ENCODE measurements around the gene RTKN2.
"Not testable (repeated sequence)": the region's sequence is repeated elsewhere in the genome, so short reads cannot be mapped to it uniquely, and the experiment has no call there.

Gene RTKN2

DNA sequence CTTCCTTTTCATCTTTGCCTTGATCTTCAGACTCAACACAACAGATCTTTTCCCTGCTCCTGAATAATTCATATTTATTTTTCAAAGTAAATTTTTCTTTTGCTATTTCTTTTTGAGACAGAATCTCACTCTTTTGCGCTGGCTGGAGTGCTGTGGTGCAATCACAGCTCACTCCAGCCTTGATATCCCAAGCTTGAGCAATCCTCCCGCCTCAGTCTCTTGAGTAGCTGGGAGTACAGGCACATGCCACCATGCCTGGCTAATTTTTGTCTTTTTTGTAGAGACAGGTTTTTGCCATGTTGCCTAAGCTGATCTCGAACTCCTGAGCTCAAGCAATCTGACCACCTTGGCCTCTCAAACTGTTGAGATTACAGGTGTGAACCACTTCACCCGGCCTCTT, 9.2 kb downstream of the RTKN2 start:
- DNase-seq: no peak

- no peak for DNase-seq
Observed at GRCh38 chr10:62258926-62259325, 9.7 kb downstream of the RTKN2 start.

DNA sequence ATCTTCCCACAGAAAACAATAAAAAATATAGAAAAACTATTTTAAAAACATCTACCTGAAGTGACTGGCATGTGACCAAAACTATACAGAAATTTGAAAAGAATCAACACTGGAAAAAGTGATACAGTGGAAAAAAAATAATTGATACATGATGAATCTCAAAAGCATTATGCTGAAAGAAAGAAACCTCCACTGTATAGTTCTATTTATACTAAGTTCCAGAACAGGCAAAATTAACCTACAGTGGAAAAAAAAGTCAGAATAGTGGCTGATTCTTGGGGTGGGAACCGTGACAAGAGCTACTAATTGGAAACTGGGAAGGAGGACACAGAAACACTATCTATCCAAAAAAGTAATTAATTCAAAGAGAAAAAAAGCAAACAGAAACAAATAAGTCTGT, 14.9 kb downstream of the RTKN2 start:
- no peak for DNase-seq

DNA sequence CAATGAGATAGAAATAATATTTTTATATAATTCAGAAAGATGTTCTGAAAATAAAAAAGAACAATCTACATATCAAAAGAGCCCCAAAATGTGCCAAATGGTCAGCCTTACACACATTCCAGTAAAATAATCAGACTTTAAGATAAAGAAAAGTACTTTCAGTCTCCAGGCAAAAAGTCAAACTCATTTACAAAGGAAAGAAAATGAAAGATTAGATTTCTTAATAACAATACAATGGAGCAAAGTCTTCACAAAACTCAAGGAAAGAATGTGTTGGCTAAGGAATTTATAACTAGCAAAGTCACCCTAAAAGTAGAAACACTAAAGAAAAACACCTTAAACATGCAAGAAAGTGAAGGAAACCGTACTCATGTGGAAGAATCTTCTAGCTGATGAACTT, 16.6 kb downstream of the RTKN2 start:
- no peak for DNase-seq

- no peak for DNase-seq
Observed at GRCh38 chr10:62250594-62251198, 17.9 kb downstream of the RTKN2 start.

- DNase-seq: no peak
Observed at GRCh38 chr10:62249957-62250356, 18.7 kb downstream of the RTKN2 start.

GRCh38 chr10:62248465-62248864, 20.2 kb downstream of the RTKN2 start:
- DNase-seq: no peak

DNA sequence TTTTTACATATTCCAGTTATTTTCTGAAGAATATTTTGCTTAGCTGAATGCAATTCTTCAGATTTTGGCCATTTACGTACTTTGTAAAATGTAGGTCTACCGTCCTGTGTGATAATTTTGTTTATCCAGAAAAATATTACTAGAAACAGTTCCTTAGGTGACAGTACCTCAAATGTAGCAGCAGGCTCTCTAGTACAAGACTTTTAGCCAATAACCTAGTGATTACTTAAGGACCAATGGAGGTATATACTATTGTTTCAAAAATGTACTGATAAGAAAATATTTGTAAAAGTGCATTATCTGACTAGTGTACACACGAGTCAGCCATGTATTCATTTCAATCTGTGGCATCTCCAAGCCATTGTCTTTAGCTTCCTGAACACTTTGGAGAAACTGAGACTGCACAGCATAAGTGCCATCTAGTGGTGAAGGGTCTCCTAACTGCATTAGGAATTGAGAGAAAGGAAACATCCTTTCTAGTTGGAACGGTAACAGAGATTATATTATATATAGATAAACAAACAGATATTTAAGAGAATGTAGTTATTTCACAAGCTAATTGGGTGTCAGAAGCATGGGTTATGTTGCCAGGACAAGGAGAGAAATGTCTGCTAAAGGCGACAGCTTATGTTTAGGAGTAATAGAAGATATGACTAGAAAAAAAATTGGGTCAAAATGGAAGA, 23.7 kb downstream of the RTKN2 start:
- peak; percentile 78 for DNase-seq

DNA sequence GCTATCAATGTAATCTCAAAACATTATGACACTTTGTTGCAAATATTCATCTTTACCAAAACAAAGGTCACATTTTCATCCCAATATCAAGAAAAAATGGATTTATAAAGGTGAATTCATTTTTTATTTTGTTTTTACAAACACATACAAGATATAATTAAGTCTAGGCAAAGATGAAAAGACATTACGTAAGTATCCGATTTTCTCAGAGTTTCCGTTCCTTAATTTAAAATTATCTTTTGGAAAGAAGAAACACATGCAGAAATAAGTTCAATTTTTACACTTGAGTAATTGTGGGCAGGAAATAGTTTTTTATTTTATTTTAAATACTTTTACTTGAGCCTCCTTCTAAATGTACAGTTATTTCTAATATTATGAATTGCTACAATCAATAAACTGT, 24.6 kb downstream of the RTKN2 start:
- no peak for DNase-seq

DNA sequence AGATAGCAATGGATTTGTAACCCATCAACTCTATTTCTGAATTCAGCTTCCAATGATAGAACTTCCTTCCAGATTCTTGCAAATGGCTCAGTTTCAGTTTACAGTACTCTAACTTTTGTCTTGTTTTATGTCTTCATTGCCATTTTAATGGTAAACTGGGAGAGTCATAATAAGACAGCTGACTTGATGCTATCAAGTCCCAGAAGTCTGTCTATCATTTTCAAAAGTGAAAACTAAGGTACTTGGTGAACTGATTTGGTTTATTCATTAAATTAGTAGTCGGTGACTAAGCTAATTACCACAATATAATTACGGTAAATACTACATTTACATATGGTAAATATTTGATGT, 25.0 kb downstream of the RTKN2 start:
- peak; percentile 19 for DNase-seq

DNA sequence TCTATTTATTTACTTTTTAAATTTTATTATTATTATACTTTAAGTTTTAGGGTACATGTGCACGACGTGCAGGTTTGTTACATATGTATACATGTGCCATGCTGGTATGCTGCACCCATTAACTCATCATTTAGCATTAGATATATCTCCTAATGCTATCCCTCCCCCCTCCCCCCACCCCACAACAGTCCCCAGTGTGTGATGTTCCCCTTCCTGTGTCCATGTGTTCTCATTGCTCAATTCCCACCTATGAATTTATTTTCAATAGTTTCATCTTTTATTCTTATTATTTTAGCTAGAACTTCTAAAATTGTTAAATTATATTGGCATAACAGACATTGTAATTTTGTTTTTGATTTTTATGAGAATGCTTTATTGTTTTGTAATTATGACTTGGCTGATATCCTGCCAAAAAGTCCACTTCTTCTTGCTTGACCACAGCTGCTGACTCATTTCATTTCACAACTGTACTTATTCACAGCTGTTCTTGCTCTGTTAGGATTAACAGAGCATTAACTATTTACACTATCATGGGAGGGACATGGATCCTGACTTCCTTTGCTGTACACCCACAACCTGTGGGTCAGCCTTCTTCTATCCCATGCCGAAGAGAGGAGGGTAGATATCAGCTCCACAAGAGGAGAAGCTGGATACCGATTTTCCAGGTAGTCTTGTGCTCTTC, 25.5 kb downstream of the RTKN2 start:
- DNase-seq: peak; percentile 28

DNA sequence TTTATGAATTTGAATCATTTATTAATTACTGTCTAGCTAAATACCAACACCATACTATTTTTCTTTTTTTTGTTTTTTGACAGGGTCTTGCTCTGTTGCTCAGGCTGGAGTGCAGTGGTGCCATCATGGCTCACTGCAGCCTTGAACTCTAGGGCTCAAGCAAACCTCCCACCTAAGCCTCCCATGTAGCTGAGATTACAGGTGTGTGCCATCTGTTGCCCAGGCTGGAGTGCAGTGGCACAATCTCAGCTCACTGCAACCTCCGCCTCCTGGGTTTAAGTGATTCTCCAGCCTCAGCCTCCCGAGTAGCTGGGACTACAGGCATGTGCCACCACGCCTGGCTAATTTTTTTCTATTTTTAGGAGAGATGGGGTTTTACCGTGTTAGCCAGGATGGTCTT, 27.1 kb downstream of the RTKN2 start:
- DNase-seq: not testable (repeated sequence)

- peak; percentile 35 for DNase-seq
Observed at GRCh38 chr10:62239994-62240393, 28.6 kb downstream of the RTKN2 start.

DNA sequence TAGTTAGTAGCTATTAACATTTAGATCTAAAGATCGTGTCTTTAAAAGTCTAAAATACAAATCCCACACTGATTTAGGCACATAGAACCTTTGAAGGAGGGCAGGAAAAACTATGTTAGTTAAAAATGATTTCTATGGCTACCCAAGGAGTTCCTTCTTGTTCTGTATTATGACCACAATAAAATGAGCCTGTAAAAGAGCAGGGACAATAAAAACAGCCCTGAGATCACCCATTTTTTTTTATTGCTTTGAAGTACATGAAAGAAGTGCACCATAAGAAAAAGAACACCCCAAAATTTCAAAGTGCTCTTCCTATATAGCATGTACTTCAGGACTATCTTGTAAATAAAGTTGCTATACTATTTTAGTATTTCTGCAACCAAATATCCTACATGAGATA, 29.8 kb downstream of the RTKN2 start:
- no peak for DNase-seq

GRCh38 chr10:62237966-62238365, 30.7 kb downstream of the RTKN2 start:
- DNase-seq: no peak

- no peak for DNase-seq
Observed at GRCh38 chr10:62237506-62237905, 31.1 kb downstream of the RTKN2 start.

DNA sequence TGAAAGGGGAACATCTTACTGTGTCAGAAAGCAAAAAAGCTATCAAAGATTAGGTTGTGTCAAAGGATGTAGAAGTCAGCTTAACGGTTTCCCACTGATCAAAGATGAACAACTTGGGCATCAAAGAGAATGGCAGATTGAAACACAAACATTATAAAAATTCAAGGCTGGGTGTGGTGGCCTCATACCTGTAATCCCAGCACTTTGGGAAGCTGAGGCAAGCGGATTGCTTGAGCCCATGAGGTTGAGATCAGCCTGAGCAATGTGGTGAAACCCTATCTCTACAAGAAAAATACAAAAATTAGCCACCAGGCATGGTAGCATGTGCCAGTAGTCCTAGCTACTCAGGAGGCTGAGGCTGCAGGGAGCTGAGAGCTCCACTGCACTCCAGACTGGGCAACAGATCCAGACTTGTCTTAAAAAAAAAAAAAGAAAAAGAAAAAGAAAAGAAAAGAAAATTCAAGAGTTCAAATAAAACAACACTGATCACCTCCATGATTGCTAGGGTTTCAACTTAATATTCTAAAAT, 34.5 kb downstream of the RTKN2 start:
- DNase-seq: no peak

DNA sequence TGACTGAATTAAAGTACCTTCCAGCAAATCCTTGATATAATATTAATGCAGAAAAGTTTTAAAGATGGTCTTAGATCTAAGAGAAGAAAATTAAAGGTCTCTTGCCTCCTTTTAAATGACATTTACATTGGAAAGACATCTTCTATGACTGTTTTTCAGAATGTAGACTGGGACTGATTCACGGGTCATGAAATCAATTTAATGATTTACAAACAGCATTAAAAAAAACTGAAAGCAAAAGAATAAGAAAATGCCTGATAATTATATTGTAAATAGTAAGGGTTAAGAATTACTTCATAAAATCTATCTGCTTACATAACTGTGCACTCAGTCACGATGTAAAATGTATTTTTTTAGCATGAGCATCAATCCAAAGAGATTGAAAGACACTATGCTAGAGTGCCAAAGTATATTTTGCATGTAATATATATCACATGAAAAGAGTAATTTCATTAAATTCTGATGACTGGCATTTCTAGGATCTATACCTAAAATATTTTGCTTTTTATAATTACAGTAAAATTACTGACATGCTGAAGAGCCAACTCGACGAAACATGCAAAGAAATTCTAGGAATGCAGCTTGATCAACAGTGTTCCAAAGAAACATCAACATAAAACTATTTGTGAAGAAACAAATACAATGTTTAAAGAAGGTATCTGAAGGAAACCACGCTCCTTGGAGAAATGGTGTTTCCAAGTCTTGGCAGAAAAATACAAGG, 35.1 kb downstream of the RTKN2 start:
- no peak for DNase-seq

DNA sequence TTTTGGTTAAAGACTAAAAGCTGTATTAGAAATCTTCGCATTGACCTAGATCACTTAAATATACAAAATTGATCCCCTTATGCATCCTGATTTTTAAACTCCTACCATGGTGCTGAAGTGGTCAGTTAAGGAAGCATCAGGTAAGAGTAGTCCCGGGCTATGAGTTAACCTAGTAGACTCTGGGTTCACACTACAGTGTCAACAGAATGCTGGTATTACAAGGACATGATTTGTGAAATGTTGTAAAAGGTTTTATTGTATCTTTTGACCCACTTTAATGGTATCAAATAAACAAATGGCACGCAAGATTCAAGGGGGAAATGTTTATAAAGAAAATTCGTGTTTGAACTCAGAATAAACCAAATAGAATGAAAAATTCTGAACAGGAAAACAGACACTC, 36.8 kb downstream of the RTKN2 start:
- no peak for DNase-seq

GRCh38 chr10:62231371-62231770, 37.3 kb downstream of the RTKN2 start:
- no peak for DNase-seq

GRCh38 chr10:62230344-62231121, 38.1 kb downstream of the RTKN2 start:
- DNase-seq: peak; percentile 40

DNA sequence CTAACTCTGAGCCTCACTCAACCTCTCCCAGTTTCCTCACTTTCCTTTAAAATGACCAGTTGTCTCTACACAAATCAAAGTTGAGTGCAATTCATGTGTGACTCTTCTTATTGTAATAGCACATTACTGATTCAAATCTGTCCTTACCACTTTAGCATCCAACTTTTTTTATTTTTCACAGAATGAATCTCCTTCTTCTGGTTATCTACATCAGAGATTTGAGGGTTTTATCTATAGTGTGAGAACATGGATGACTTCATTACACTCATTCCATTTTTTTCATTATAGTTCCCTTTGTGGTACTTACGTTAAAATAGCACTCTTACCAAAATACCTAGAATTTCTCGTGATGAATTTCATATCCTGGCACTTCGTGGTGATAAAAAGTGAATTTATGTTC, 43.3 kb downstream of the RTKN2 start:
- no peak for DNase-seq

DNA sequence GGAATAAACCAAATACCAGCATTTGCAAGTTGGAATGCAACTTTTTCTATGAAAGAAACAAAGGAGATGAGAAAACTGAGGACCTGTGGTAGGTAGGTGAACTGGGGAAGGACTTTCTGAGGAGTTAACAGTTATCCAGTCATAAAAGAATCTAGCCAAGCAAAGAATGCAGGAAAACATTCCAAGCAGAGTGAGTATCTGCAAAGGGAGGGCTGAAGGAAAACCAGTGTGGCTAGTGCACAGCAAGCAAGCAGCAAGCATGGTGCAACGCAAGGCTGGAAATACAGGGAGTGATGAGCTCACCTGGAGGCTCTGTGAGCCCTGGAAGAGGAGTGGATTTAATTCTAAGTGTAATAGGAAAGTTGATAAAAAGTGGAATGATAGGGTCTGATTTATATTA, 44.0 kb downstream of the RTKN2 start:
- no peak for DNase-seq

Measured in CD4-positive, alpha-beta T cell treated with Interleukin-4 for 4 hours (primary cell).